Duodenal mucosa (tissue), 2 donors: ENCODE results near the gene PWWP2B.

Source experiments
- H3K27ac ChIP-seq: one replicate; pipeline ENCODE4 v1.7.0; 2013; ENCODE audit warnings: low read depth, low read length
- H3K27me3 ChIP-seq, 2 donors: one replicate each; pipeline ENCODE4 v1.7.0; 2013; ENCODE audit warnings: low read length in 2 of 2, control low read depth in 1 of 2; ENCODE audit not compliant: insufficient read depth in 2 of 2, control insufficient read depth in 1 of 2
- H3K36me3 ChIP-seq, 2 donors: one replicate each; pipeline ENCODE4 v1.7.0; 2013; ENCODE audit warnings: low read length in 2 of 2, control low read depth in 1 of 2; ENCODE audit not compliant: insufficient read depth in 2 of 2, control insufficient read depth in 1 of 2
- H3K4me1 ChIP-seq, 2 donors: one replicate each; pipeline ENCODE4 v1.7.0; 2013; ENCODE audit warnings: low read length in 2 of 2, control low read depth in 1 of 2; ENCODE audit not compliant: insufficient read depth in 2 of 2, control insufficient read depth in 1 of 2
- H3K4me3 ChIP-seq, 2 donors: one replicate each; pipeline ENCODE4 v1.7.0; 2013; ENCODE audit warnings: low read length in 2 of 2, low read depth in 1 of 2
- H3K9ac ChIP-seq, 2 donors: one replicate each; pipeline ENCODE4 v1.7.0; 2013; ENCODE audit warnings: low read length in 2 of 2, low read depth in 1 of 2
- H3K9me3 ChIP-seq, 2 donors: one replicate each; pipeline ENCODE4 v1.7.0; 2013; ENCODE audit warnings: low read length in 2 of 2, control low read depth in 1 of 2; ENCODE audit not compliant: control insufficient read depth in 1 of 2

The PWWP2B gene

DNA sequence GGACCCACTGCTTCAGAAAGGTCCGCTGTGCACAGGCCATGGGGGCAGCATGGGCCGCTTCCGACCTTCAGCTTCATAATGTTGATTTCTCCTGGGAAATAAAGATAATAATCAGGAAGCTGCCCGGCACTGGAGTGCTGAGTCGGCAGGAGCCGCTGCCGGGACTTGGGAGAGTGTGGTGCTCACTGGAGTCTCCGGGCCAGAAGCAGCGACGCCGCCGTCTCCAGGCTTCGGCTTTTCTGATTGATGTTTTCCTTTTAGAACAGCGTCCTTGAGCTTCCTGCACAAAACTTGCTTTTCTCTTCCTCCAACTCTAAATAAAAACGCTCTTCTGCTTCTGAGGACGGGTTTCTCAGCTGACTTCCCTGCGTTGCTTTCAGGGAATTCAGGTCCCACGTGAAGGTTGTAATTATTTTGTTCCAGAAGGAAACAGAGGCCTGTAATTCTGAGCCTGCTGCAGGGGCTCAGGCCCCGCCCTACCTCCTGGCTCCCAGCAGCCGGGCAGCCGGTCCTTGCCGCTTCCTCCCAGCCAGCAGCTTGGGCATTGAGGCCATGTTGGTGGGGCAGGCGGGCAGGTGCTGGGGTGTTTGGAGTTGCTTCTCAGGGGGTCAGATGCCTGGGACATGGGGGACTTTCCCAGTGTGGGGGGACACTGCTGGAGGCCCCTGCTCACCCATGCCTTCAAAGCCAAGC is 14.7 kb downstream of the PWWP2B start:
- Histone ChIP-seq H3K27me3 (no peaks in the 10 kb centered on the region), H3K9ac (peak overlapping the region; percentile 10 to 56), H3K9me3 (no peaks in the 10 kb centered on the region), H3K4me1 (peaks cover 43% of the 10 kb centered on the region in 2 donors), H3K4me3 (peak overlapping the region in 1 of 2 donors; percentile 50), H3K36me3 (peaks cover 0 to 6% of the 10 kb centered on the region in 2 donors), H3K27ac (peak overlapping the region; percentile 66)

DNA sequence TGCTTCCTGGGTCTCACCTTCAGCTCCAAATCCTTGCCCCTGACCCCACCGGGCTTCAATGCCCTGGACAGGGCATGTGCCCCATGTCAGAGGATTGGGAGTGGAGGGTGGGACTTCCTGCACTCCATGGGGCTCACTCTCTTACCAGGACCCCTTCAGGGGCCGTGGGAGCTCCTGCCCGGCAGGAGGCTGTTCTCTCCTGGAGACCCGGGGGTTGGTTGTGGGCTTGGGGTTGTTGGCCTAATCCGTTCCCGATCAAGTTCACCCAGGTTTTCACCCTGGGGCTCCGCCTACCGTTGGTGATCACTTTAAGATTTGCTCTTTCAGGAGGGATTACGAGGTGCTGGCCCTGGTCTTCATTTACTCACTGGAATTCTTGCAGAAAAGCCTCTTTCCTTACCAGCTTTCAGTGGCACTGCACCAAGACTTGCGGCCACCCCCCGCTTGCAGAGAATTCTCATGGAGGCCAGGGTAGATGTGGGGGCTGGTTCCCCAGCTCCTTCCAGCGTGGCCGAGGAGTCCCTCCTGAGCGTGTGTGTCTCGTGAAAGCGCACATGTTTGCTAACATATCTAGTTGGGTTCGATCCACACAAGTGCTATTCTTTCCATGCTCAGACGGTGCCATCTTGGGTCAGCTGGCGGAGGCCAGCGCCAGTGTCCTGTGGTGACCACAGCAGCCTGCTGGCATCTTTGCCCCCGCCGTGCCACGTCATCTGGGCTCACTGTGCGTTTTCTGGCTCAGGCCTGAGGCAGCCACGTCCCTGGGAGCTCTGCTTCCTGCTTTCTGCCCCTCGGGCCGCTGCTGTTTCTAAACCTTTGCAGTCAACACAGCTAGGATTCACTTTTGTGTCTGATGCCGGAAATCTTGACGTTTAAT is 15.6 kb downstream of the PWWP2B start:
- H3K27me3 ChIP-seq: no peaks in the 10 kb centered on the region
- H3K4me3 ChIP-seq: no peak overlapping the region
- peak overlapping the region; percentile 66 for H3K27ac ChIP-seq
- peaks cover 0 to 6% of the 10 kb centered on the region in 2 donors for H3K36me3 ChIP-seq
- H3K4me1 ChIP-seq: peaks cover 36 to 40% of the 10 kb centered on the region in 2 donors
- no peaks in the 10 kb centered on the region for H3K9me3 ChIP-seq
- H3K9ac ChIP-seq: peak overlapping the region in 1 of 2 donors; percentile 56

DNA sequence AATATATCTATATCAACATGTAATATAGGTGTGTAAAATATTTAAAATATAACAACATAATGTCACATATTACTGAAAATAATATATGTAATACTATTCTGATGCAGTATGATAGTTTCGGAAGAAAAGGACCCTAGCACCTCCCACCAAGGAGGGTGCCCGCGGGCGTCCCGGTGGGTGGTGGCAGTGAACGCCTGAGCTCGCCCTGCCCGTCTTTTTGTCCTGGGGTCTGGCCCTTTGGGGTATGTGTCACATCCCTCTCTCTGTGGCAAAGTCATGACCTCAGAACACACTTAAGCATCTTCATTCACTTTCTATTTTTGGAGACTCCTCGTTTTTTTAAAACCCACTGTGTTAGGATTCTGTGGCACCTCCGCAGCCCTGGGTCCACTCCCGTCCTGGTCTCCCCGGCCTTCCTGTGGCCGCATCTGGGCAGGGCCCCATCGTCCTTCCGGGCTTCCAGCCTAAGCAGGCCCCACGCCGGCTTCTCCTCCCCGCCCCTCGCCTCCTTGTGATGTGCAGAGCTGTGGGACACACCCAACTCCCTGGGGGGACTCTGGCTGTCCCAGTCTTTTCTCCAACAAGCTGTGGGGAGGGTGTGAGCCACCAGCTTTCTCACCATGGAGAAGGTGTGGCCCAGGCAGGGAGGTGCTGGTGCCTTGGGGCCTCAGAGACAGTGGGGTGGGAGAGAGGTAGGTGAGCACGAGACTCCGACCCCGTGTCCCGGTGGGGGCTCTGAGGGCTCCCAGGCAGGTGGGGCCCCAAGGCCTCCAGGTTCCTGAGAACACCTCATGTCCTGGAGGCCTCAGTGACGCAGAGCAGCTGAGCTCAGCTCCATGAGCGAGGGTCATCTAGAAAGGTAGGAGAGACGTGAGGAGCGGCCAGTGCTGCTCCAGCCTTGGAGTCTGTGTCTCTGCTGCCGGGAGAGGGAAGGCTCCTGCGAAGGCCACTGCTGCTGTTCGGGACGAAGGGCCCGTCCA is 16.5 kb downstream of the PWWP2B start:
- no peak overlapping the region for H3K4me3 ChIP-seq
- H3K27me3 ChIP-seq: no peaks in the 10 kb centered on the region
- peaks cover 0 to 6% of the 10 kb centered on the region in 2 donors for H3K36me3 ChIP-seq
- no peaks in the 10 kb centered on the region for H3K9me3 ChIP-seq
- H3K4me1 ChIP-seq: peaks cover 35 to 40% of the 10 kb centered on the region in 2 donors
- no peak overlapping the region for H3K9ac ChIP-seq
- no peak overlapping the region for H3K27ac ChIP-seq

GRCh38 chr10:132414402-132415016 is 17.5 kb downstream of the PWWP2B start:
- Histone ChIP-seq H3K36me3 (peaks cover 0 to 6% of the 10 kb centered on the region in 2 donors), H3K27me3 (no peaks in the 10 kb centered on the region), H3K9ac (no peak overlapping the region), H3K4me1 (peaks cover 36 to 41% of the 10 kb centered on the region in 2 donors), H3K9me3 (no peaks in the 10 kb centered on the region), H3K27ac (no peak overlapping the region), H3K4me3 (no peak overlapping the region)

- Histone ChIP-seq H3K27me3 (no peaks in the 10 kb centered on the region), H3K27ac (no peak overlapping the region), H3K36me3 (peaks cover 0 to 6% of the 10 kb centered on the region in 2 donors), H3K9ac (no peak overlapping the region), H3K4me3 (no peak overlapping the region), H3K4me1 (peaks cover 36 to 48% of the 10 kb centered on the region in 2 donors), H3K9me3 (no peaks in the 10 kb centered on the region)
Observed at GRCh38 chr10:132415255-132415654, 18.3 kb downstream of the PWWP2B start.

GRCh38 chr10:132415956-132416355 is 19.0 kb downstream of the PWWP2B start:
- H3K27me3 ChIP-seq: no peaks in the 10 kb centered on the region
- no peak overlapping the region for H3K27ac ChIP-seq
- peaks cover 39 to 52% of the 10 kb centered on the region in 2 donors for H3K4me1 ChIP-seq
- no peaks in the 10 kb centered on the region for H3K9me3 ChIP-seq
- H3K4me3 ChIP-seq: no peak overlapping the region
- H3K36me3 ChIP-seq: peaks cover 0 to 6% of the 10 kb centered on the region in 2 donors
- H3K9ac ChIP-seq: no peak overlapping the region

DNA sequence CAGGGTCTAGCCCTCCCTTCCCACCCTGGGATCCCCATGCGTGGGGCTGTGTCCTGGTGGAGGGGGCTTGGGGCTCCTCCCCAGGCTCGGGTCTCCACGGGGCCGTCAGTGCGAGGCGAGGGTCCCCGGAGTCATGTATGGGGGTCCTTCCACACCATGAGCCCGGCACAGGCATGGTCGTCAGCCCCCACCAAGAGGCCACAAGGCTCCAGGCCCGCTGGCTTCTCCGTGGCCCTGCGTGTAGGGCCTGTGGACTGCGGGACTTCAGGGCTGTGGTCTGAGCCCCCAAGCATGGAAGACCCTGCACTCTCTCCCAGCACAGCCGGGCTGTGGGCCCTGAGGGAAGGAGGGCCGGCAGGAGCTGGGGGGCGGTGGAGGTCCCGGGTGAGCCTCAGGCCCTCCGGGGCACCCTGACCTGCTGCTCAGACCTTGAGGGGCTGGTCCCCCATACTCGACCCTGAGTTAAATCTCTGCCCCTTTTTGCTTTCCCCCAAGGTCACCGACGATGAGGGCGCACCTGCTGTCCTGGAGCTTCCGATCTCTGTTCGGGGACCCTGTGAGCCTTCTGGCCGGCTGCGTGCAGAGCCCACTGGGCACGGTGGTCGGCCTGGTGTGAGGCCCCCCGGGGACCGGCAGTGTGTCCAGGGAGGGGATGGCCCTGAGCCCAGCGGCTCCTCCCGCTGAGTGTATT is 19.7 kb downstream of the PWWP2B start:
- Histone ChIP-seq H3K27ac (no peak overlapping the region), H3K27me3 (no peaks in the 10 kb centered on the region), H3K9ac (no peak overlapping the region), H3K9me3 (no peaks in the 10 kb centered on the region), H3K36me3 (peaks cover 0 to 6% of the 10 kb centered on the region in 2 donors), H3K4me3 (no peak overlapping the region), H3K4me1 (peaks cover 34 to 52% of the 10 kb centered on the region in 2 donors)

GRCh38 chr10:132417257-132417910 is 20.4 kb downstream of the PWWP2B start:
- Histone ChIP-seq H3K4me3 (no peak overlapping the region), H3K27ac (no peak overlapping the region), H3K36me3 (peaks cover 0 to 6% of the 10 kb centered on the region in 2 donors), H3K9ac (no peak overlapping the region), H3K4me1 (peaks cover 34 to 53% of the 10 kb centered on the region in 2 donors), H3K27me3 (no peaks in the 10 kb centered on the region), H3K9me3 (no peaks in the 10 kb centered on the region)
